HG02884 (cell line): ENCODE results near the gene ADAM10.

Experiments
- ATAC-seq: cut with Tn5 transposase; IDR thresholded peaks from one replicate; pipeline ENCODE4 v1.9.1; 2021; ENCODE audit warnings: mild to moderate bottlenecking, moderate library complexity; ENCODE audit not compliant: unreplicated experiment

Gene ADAM10

GRCh38 chr15:58716027-58716426 is 33.5 kb downstream of the ADAM10 start:
- no peak for ATAC-seq

GRCh38 chr15:58715266-58715917 is 34.1 kb downstream of the ADAM10 start:
- no peak for ATAC-seq

- no peak for ATAC-seq
Observed at GRCh38 chr15:58710701-58711100, 38.8 kb downstream of the ADAM10 start.

- no peak for ATAC-seq
Observed at GRCh38 chr15:58707397-58707796, 42.1 kb downstream of the ADAM10 start.

GRCh38 chr15:58705105-58705504 is 44.4 kb downstream of the ADAM10 start:
- no peak for ATAC-seq

- no peak for ATAC-seq
Observed at GRCh38 chr15:58704155-58704865, 45.2 kb downstream of the ADAM10 start.

GRCh38 chr15:58703610-58704009 is 45.9 kb downstream of the ADAM10 start:
- ATAC-seq = no peak

- ATAC-seq = no peak
Observed at GRCh38 chr15:58702233-58702632, 47.3 kb downstream of the ADAM10 start.

- ATAC-seq = no peak
Observed at GRCh38 chr15:58701376-58701775, 48.1 kb downstream of the ADAM10 start.

GRCh38 chr15:58699769-58700168 is 49.7 kb downstream of the ADAM10 start:
- no peak for ATAC-seq

GRCh38 chr15:58698887-58699641 is 50.4 kb downstream of the ADAM10 start:
- ATAC-seq = no peak

- ATAC-seq = no peak
Observed at GRCh38 chr15:58697220-58697619, 52.3 kb downstream of the ADAM10 start.

- ATAC-seq = no peak
Observed at GRCh38 chr15:58696738-58697137, 52.8 kb downstream of the ADAM10 start.

GRCh38 chr15:58694641-58695398 is 54.7 kb downstream of the ADAM10 start:
- ATAC-seq = no peak

GRCh38 chr15:58690703-58691102 is 58.8 kb downstream of the ADAM10 start:
- ATAC-seq = no peak

GRCh38 chr15:58689646-58690045 is 59.9 kb downstream of the ADAM10 start:
- ATAC-seq = no peak

GRCh38 chr15:58686286-58686685 is 63.2 kb downstream of the ADAM10 start:
- ATAC-seq = no peak

- ATAC-seq = no peak
Observed at GRCh38 chr15:58684751-58685150, 64.8 kb downstream of the ADAM10 start.

GRCh38 chr15:58684036-58684710 is 65.3 kb downstream of the ADAM10 start:
- ATAC-seq = no peak

GRCh38 chr15:58682234-58682633 is 67.3 kb downstream of the ADAM10 start:
- no peak for ATAC-seq

- no peak for ATAC-seq
Observed at GRCh38 chr15:58678683-58679082, 70.8 kb downstream of the ADAM10 start.
